SU-DHL-6 (cell line): ENCODE measurements around the gene ITPKB.

ENCODE experiments used
- EZH2phosphoT487 ChIP-seq: fragments of 200-600 bp; sonication (generic), shearing (Covaris generic); conservative IDR thresholded peaks from 2 replicates; pipeline ENCODE4 v1.6.1; 2018; ENCODE audit warnings: mild to moderate bottlenecking, antibody characterized with exemption, low read length, moderate library complexity, mixed read lengths
- TF ChIP-seq, protein P1 (sequence below): fragments of 200-600 bp; sonication (generic); IDR thresholded peaks from one replicate; pipeline ENCODE4 v1.5.1; 2017; ENCODE audit warnings: antibody characterized with exemption, mild to moderate bottlenecking, low read length, moderate library complexity; ENCODE audit not compliant: insufficient read depth, poor library complexity, severe bottlenecking

- TF ChIP-seq, protein P1, sequence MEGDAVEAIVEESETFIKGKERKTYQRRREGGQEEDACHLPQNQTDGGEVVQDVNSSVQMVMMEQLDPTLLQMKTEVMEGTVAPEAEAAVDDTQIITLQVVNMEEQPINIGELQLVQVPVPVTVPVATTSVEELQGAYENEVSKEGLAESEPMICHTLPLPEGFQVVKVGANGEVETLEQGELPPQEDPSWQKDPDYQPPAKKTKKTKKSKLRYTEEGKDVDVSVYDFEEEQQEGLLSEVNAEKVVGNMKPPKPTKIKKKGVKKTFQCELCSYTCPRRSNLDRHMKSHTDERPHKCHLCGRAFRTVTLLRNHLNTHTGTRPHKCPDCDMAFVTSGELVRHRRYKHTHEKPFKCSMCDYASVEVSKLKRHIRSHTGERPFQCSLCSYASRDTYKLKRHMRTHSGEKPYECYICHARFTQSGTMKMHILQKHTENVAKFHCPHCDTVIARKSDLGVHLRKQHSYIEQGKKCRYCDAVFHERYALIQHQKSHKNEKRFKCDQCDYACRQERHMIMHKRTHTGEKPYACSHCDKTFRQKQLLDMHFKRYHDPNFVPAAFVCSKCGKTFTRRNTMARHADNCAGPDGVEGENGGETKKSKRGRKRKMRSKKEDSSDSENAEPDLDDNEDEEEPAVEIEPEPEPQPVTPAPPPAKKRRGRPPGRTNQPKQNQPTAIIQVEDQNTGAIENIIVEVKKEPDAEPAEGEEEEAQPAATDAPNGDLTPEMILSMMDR, result no peak
- TF ChIP-seq EZH2phosphoT487, result no peak
Measured at GRCh38 chr1:226731257-226731893, 7.7 kb downstream of the ITPKB start.
